ENCODE results near the gene CYP26B1. TPM values are rescaled to one million over a fixed set of nuclear protein-coding genes. Genes with fewer than 3 reads are reported as not detected.

CYP26B1 gene
- total RNA-seq, 4 donors from 2014 or later, result 1.5 to 5.2 (median 2.4) TPM; not detected in 1

DNA sequence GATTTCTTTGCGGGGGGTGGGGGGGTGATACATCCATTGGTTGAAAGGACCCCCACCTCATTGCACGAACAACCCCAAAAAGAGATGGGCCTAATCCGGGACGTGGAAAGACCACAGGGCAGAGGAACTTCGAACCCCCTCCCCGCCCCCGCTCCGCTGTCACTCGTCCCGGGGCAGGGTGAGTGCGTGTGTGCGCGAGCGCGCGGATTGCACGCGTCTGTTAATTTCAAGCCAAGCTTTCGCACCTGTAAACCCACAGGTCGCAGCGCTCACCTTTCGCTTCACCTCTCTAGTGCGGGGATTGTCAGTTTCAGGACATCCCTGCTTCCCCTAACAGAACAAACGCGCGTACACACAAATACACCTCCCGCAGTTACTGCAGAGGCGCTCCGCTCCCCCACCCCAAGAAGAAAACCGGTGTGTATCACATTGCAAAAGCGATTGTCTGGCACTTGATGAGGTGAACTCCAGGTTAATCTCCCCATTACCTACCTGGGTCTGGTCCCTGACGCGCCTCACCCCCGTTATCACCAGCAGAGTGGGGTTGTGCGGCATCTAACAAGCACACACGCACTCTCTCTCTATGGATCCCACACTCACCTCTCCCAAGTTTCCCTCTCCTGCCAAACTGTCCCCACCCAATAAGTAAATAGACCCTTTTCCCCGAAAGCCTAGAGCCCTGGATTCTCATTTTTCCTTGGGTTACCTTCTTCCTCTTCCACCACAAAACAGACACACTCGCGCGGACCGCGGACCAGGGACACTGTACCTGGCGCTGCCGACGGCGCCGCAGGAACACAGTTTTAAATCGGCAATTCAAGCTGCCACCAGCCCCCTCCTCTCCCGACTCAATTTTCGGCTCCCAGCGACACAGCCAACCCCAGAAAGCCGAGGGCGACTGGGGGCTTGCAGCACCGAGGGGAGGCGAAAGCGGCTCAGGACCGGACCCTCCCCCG, 1.0 kb downstream of the CYP26B1 start:
- DNase-seq, result no peak
- peaks cover 44 to 76% (median 64%) of the 10 kb centered on the region in 4 donors for H3K4me1 ChIP-seq
- no peaks in the 10 kb centered on the region for H3K36me3 ChIP-seq
- H3K27ac ChIP-seq, result no peak overlapping the region
- H3K4me3 ChIP-seq, result peak overlapping the region in 3 of 4 donors; percentile 10 to 36 (median 19)
- peaks cover 74% of the 10 kb centered on the region for H3K27me3 ChIP-seq
- in situ Hi-C loops (cut with MboI; ENCODE audit: low pct_ligation_motif_present in 1 of 4, low pct_unique_long_range_greater_than_20kb in 1 of 4, low sequenced_read_pairs in 3 of 4) (loop anchor here in 3 of 4 donors (10.0 to 25.0 kb wide), 4 partner anchors 222 to 591 kb away; no protein-coding TSS in a partner anchor), intact Hi-C loops (cut with DNase I; ENCODE audit: low total_unique reads) (no loop called here)
- TF ChIP-seq EP300 (IDR thresholded peaks at IDR 0.05; ENCODE audit: low read depth) (no peak), POLR2AphosphoS5 (IDR thresholded peaks at IDR 0.05) (no peak)
- TF ChIP-seq, protein P1, sequence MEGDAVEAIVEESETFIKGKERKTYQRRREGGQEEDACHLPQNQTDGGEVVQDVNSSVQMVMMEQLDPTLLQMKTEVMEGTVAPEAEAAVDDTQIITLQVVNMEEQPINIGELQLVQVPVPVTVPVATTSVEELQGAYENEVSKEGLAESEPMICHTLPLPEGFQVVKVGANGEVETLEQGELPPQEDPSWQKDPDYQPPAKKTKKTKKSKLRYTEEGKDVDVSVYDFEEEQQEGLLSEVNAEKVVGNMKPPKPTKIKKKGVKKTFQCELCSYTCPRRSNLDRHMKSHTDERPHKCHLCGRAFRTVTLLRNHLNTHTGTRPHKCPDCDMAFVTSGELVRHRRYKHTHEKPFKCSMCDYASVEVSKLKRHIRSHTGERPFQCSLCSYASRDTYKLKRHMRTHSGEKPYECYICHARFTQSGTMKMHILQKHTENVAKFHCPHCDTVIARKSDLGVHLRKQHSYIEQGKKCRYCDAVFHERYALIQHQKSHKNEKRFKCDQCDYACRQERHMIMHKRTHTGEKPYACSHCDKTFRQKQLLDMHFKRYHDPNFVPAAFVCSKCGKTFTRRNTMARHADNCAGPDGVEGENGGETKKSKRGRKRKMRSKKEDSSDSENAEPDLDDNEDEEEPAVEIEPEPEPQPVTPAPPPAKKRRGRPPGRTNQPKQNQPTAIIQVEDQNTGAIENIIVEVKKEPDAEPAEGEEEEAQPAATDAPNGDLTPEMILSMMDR (IDR thresholded peaks at IDR 0.05), result no peak
- no peaks in the 10 kb centered on the region for H3K9me3 ChIP-seq
- WGBS, 2 donors (ENCODE audit: low coverage in 1 of 2), result 11 to 18% methylated on average over 7 to 56 of the region's 58 CpGs

DNA sequence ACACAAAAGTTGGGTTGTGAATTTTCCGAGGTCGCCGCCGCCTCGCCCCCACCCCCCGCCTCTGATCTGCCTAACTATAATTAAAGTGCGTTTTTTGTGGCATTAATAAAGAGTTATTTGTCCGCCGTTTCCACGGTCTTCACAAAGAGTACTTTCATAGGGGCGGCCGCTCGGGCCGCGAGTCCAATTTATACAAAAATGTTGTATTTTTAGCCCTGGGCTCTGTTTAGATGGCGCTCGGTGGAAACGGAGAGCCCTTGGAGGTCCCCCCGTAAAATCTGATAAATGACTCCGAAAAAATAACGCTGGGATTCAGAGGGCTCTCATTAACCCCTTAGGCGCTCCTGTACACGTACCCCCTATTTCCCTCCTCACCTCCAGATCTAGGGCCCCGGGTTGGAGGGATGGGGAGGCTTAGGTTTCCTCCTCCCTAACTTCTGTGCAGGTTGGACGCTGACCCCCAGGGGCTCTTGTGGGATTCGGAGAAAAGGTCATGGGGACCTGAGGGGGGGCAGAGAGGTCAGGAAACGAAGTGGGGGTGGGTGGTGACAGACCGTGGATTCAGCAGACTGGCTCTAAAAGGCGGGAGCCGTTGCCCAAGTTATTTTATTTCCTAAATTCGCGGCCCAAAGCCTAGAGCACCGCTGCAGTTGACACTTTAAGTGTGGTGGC, 1.9 kb downstream of the CYP26B1 start:
- intact Hi-C loops (cut with DNase I; ENCODE audit: low total_unique reads) (no loop called here), in situ Hi-C loops (cut with MboI; ENCODE audit: low pct_ligation_motif_present in 1 of 4, low pct_unique_long_range_greater_than_20kb in 1 of 4, low sequenced_read_pairs in 3 of 4) (loop anchor here in 3 of 4 donors (10.0 to 25.0 kb wide), 4 partner anchors 221 to 592 kb away; no protein-coding TSS in a partner anchor)
- TF ChIP-seq POLR2AphosphoS5 (IDR thresholded peaks at IDR 0.05) (no peak), EP300 (IDR thresholded peaks at IDR 0.05; ENCODE audit: low read depth) (no peak), POLR2A (IDR thresholded peaks at IDR 0.05) (no peak)
- TF ChIP-seq, protein P1 (IDR thresholded peaks at IDR 0.05), result no peak
- Histone ChIP-seq H3K27me3 (peaks cover 74% of the 10 kb centered on the region), H3K4me3 (peak overlapping the region in 3 of 4 donors; percentile 25 to 55 (median 38)), H3K36me3 (no peaks in the 10 kb centered on the region), H3K27ac (peak overlapping the region; percentile 5 to 30 (median 26)), H3K9me3 (no peaks in the 10 kb centered on the region), H3K4me1 (peaks cover 44 to 76% (median 64%) of the 10 kb centered on the region in 4 donors)
- DNase-seq, result no peak
- 6% methylated on average over 33 of the region's 33 CpGs; no CpG with 5 or more reads in 1 of the 2 donors for WGBS, 2 donors (ENCODE audit: low coverage in 1 of 2)

DNA sequence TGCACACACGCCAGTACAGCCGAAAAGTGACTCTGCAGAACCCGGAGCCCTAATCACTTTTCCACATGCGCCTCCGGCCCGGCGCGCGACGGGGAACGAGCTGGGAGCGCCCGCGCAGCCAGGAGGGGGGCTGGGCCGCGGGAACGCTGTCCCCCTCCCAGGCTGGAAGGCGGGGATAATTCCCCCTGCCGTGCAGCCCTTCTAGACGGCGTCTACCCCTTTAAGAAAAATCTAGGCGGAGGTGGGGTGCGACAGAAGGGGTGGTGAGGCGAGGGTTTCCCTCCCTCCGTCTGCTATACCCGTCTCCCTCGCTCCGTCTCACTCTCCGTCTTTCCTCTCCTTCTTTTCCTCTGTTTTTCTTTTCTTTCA, 2.4 kb downstream of the CYP26B1 start:
- Histone ChIP-seq H3K36me3 (no peaks in the 10 kb centered on the region), H3K9me3 (no peaks in the 10 kb centered on the region), H3K27me3 (peaks cover 74% of the 10 kb centered on the region), H3K27ac (peak overlapping the region; percentile 5 to 30 (median 26)), H3K4me3 (peak overlapping the region in 3 of 4 donors; percentile 25 to 55 (median 38)), H3K4me1 (peaks cover 44 to 73% (median 64%) of the 10 kb centered on the region in 4 donors)
- intact Hi-C loops (cut with DNase I; ENCODE audit: low total_unique reads), result no loop called here
- TF ChIP-seq EP300 (IDR thresholded peaks at IDR 0.05; ENCODE audit: low read depth), result no peak
- no peak for TF ChIP-seq POLR2AphosphoS5 (IDR thresholded peaks at IDR 0.05)
- TF ChIP-seq, protein P1 (IDR thresholded peaks at IDR 0.05), result no peak
- no peak for TF ChIP-seq POLR2A (IDR thresholded peaks at IDR 0.05)
- in situ Hi-C loops (cut with MboI; ENCODE audit: low pct_ligation_motif_present in 1 of 4, low pct_unique_long_range_greater_than_20kb in 1 of 4, low sequenced_read_pairs in 3 of 4), result loop anchor here in 3 of 4 donors (10.0 to 25.0 kb wide), 4 partner anchors 220 to 592 kb away; no protein-coding TSS in a partner anchor
- DNase-seq, result no peak
- WGBS, 2 donors (ENCODE audit: low coverage in 1 of 2), result 3% methylated on average over 29 of the region's 29 CpGs; no CpG with 5 or more reads in 1 of the 2 donors
